GM18861 (cell line): Measurements from ENCODE around the gene RRP1B.

ENCODE experiments used
- ATAC-seq: cut with Tn5 transposase; IDR thresholded peaks from one replicate; pipeline ENCODE4 v1.9.1; 2021; ENCODE audit not compliant: unreplicated experiment

The RRP1B gene

GRCh38 chr21:43720539-43721166 lies 61.3 kb downstream of the RRP1B start:
- ATAC-seq = no peak

DNA sequence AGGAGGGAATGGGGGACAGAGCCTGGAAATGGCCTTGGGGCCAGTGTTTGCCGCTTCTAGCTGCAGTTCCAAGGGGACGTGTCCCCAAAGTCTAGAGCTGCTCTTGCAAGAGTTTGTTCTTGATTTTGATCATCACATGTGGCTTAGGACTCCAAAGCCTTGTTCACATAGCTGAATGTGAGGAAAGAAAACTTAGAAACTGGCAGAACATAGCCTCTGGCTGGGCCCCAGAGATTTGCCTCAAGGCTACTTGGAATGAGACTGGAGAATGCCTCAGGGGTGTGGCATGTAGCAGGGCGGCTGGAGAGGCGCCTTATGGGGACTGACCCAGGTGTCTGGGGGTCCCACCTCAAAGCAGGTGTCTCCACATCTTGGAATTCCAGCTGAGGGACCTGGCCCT lies 61.8 kb downstream of the RRP1B start:
- ATAC-seq = no peak

DNA sequence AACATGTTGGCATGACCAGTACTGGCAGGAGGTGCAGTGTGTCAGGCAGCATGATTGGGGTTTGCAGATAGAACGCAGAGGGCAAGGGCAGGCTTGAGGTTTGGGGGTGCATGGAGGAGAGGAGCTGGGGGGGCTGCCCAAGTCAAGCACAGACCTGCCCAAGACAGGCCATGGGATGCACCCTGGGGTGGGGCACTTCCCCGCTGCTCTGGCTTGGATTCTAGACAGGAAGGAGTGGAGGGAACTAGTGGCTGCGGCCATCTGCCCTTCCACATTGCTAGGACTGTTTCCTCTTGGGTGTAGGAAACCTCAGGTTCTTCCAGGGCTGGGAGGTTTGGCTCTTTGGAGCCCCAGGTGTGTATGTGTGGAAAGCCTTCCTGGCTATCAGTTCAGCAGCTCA lies 62.6 kb downstream of the RRP1B start:
- no peak for ATAC-seq

DNA sequence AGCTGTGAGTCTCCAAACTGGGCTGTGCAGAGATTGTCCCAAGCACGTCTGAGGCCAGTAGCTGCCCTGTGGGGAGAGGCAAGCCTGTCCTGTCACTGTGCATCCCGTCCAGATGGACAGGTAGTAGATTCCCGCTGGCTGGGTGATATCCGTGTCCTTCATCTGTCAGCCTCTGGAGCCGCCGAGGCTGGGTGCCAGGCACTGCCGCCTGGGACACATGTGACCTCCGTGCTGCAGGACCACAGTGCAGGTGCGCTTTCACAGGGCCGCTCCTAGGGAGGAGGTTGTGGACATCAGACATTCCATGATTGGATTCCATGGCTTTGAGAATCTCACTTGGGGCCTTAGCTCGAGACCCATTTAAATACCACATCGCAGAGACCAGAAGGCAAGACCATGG lies 64.3 kb downstream of the RRP1B start:
- no peak for ATAC-seq

DNA sequence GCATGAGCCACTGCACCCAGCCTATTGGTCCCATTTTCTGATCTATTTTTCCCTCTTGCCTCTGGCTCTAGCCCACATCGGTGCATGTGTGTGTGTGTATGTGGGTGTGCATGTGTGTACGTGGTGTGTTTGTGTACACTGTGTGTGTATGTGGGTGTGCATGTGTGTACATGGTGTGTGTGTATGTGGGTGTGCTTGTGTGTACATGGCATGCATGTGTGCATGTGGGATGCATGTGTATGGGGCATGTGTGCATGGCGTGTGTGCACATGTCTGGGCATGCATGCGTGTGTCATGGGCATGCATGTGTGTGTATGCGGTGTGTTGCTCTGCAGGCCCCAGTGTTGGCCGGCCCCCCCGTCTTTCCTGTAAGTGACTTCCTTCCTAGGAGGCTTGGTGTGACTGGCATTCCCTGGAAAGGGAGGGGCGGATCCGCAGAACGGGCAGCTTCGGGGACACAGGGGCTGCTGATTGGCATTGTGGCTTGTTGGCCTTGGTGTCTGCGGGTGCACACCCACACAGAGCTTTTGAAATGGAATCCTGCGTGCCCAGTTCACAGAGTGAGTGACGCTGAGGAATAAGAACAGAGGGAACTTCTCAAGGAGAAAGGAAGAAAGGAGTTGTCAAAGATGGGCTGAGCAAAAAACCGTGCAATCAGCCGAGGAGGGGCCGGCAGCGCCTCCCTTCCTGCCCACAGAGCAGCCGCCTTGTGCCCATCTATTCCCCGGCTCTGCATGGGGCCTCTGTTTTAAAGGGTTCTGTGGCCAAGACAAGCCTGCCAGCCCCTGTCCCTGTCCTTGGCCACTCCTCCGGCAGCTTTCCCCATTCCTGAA lies 67.5 kb downstream of the RRP1B start:
- ATAC-seq = no peak

- no peak for ATAC-seq
These were observed 68.3 kb downstream of the RRP1B start for GRCh38 chr21:43727519-43728153.

- no peak for ATAC-seq
These were observed 68.8 kb downstream of the RRP1B start for GRCh38 chr21:43728154-43728466.

DNA sequence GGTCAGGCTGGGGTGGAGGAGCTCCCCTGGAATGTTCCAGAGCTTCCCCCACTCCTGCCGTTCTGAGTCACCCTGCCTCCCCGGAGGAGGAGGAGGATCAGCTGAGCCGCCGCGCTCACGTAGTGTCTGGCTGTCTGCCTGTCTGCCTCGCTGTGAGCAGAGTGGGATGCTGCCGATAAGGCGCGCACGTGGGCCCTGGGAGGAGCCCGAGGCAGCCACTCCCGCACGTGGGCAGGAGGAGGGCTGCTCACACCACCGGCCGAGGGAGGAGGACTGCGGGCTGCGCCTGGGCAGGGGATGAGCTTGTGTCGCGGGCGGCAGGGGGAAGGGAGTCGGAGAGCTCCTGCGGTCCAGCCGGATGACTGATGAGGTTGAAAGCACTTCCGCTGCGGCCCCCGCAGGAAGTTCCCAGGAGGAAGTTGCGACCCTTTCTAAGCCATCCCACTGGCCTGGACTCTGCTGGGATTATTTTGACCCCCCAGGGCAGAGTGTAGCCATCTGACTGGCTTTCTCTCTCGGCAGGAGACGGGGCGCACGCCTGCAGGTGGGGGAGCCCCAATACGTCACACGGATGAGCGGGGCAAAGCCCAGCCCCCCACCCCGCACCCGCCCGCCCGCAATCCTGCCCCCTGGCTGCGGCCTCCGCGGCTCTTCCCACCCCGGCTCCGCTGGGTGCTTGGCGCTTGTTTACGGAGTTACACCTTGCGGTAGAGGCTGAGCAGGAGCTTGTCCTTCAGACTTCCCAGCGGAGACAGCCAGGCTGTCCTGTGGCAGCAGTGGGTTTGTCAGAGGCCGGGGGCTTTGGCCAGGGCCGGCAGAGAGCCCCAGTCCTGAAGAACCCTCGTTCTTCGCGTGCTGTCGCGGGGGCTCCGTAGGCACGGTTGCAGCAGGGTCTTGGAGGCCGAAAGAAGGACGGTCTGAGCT lies 69.4 kb downstream of the RRP1B start:
- ATAC-seq = peak; percentile 44

DNA sequence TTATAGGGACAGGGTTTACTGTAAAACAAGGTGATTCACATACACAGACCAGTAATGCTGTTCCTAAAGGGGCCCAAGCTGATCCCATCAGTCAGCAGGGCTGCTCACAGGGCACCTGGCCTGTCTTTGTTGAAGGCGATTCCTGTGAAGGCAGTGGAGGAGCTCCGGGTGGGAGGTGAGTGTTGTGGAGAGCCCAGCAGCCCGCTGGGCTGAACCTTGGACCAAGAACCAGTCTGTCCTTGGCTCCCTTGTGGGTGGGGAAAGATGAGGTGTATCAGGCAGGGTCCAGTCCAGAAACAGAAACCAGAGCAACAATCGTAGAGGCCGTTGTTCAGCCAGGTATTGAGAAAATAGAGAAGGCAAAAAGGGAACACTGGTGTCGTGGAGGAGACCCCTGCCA lies 72.1 kb downstream of the RRP1B start:
- ATAC-seq = no peak

DNA sequence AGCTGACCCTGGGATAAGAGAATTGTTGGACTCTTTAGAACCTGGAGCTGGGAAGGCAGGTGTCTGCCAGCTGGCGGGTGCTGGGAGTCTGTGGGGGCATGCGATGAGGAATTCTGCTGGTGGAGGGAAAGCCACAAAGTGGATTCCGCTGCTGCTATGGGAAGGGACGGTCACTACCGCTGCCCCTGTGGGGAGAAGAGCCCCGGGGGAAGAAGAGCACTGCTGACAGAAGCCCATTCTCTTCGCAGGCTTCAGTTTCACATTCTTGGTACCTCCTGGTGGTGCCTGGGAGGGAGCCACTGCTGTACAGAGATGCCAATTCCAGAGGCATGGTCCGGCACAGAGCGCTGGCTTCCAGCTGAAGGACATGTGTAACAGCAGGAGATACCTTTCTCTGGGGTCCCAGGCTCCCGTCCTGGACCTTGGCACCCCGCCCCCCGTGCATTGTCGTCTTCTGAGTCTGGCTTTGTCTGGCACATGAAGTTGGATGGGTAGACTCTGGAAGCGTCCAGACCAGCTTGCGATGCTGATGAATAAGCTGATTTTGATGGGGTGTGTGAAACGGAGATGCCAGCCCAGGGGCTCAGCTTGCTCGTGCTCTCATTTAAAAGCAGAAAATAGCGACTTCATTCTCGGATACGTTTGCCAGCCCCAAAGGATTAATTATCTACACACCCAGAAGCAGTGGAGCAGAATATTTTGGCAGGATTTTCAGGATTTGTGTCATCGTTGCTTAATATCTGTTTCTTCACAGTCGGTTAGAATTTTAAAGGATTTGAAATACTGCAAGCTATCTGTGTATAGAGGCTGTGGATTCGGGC lies 72.7 kb downstream of the RRP1B start:
- no peak for ATAC-seq

DNA sequence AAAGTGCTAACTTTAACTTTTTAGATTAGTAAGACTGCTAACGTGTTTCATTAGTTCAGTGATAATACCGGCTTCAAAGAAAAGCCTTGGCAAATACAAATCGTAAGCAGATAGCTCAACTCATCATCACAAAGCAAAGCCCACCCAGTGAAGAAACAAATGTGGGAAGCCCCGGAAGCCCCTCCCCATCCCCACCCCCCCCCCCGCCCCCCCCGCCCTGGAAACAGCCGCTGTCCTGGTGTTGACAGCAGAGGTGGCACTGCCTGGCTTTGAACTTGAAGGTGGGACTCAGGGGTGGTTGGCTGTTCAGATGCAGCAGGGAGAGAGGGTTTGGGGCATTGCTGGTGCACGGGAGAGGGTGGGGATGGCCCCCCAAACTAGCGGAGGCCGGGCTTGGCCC lies 73.7 kb downstream of the RRP1B start:
- no peak for ATAC-seq

DNA sequence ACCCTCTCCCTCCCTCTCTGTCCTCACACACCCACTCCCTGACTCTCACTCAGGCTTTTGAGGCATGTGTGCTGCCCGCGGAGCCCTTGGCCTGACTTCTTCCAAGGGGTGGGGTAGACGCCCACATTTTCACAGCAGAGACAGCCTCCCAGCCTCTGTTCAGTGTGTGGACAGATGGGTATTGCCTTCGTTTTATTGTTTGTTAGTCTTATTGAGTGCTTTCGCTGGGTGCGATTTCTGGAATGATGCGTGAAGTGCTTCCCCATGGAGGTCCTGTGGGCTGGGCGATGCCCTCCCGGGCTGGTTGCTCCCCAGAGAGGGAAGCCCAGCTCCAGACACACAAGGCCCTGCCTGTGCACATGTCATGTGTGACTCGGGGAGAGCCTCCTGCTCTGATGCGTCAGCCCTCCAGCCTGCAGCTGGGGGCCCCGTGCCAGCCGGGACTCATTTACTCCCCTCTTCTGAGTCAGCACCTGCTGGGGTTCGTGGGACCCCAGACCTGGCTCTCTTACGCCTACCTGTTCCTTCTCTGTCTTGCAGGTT lies 74.2 kb downstream of the RRP1B start:
- ATAC-seq = no peak

- ATAC-seq = no peak
These were observed 75.0 kb downstream of the RRP1B start for GRCh38 chr21:43734131-43734927.

DNA sequence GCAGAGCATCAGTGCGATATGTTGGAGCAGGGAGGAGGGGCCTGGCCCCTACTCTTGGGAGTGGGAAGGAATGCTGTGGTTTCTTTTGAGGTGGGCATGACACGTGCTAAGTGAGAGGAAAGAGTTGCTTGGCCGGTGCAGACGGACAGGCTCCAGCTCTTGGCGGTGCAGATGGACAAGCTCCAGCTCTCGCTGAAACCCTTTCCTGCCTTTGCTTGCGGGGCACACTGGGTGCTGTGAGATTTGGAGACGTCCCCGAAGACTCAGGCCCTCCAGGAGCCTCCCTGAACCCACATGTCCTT lies 75.5 kb downstream of the RRP1B start:
- ATAC-seq = no peak

- ATAC-seq = no peak
These were observed 76.1 kb downstream of the RRP1B start for GRCh38 chr21:43735236-43736091.

- no peak for ATAC-seq
These were observed 77.0 kb downstream of the RRP1B start for GRCh38 chr21:43736224-43736883.

DNA sequence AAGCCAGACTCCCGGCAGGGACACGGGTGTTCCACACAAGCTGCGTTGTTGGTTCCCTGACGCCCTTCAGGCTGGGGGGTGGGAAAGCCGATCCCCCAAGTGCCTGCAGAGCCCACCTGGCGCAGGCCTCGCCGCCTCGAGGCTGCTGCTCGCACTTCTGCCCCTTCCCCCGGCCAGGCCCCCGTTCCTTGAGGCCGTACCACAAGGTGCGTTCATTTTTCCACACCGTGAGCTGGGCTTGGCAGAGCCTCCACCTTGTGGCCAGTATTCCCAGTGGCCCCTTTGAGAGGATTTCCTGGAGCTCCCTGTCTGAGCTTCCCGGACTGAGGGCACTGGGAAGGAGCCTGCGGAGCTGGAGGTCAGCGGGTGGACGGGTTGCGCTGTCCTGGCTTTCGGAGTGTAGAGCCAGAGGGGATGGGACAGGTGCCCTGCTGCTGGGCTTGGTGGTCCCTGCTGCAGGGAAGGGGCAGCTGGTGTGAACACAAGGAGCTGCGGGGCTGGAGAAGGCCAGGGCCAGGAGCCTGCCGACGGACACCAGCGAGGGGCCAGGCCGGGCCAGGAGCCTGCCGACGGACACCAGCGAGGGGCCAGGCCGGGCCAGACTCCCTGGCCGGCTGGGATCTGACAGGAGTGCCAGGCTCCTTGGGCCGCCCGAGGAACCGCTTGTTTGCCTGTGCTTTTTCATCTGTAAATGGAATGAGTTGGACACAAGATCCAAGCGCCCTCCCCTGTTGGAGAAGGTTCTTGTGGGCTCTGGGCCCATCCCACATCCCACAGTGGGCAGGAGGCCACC lies 78.0 kb downstream of the RRP1B start:
- no peak for ATAC-seq
